Motor neuron (in vitro differentiated cells): Measurements from ENCODE around the gene HABP4. TPM values are rescaled to one million over a fixed set of nuclear protein-coding genes. Genes with fewer than 3 reads are reported as not detected.

Experiments
- ATAC-seq, 8 experiments: fragments of 200-7000 bp; cut with Tn5 transposase; replicated peaks in 6 of 8; 2 replicates each; pipeline ENCODE4 v1.8.0; 2021; ENCODE audit warnings: mild to moderate bottlenecking in 8 of 8, moderate library complexity in 8 of 8
- H3K27ac ChIP-seq, 2 donors: fragments of 250-450 bp; sonication (Bioruptor Pico); 2 replicates each; pipeline ENCODE4 v1.9.0; 2021; ENCODE audit warnings: antibody characterized with exemption in 2 of 2, mild to moderate bottlenecking in 2 of 2, moderate library complexity in 1 of 2
- H3K4me1 ChIP-seq, 2 donors: fragments of 250-450 bp; sonication (Bioruptor Pico); replicated peaks in 1 of 2; 2 replicates each; pipeline ENCODE4 v1.6.1; 2021; ENCODE audit warnings: antibody characterized with exemption in 2 of 2, mild to moderate bottlenecking in 2 of 2, moderate library complexity in 1 of 2
- H3K4me3 ChIP-seq, 5 donors: fragments of 250-450 bp; sonication (Bioruptor Pico); 2 replicates each; pipeline ENCODE4 v1.9.0; 2021; ENCODE audit warnings: antibody characterized with exemption in 5 of 5, mild to moderate bottlenecking in 5 of 5, moderate library complexity in 4 of 5
- WGBS, 10 experiments: fragments of 450-650 bp; shearing (Covaris generic); methylation state at CpG; one replicate each; pipeline ENCODE4 v1.0.0; 2022; 5-methylcytosine and 5-hydroxymethylcytosine counted together
- in situ Hi-C, 9 experiments: fragments of 400-800 bp; cut with MboI; loops; one replicate each; pipeline ENCODE4 v1.15.0; 2021; ENCODE audit warnings: low sequenced_read_pairs in 9 of 9, low pct_unique_long_range_greater_than_20kb in 2 of 9; ENCODE audit not compliant: unreplicated experiment in 9 of 9
- total RNA-seq, 8 experiments: library from RNA; unstranded; fragments of 300-600 nt; gene quantifications; 2 replicates each; pipeline versions ENCODE4 v1.2.3 to v1.2.4, GENCODE V29; 2022

The HABP4 gene
- total RNA-seq, 8 experiments from 2014 or later = 4.0 to 30.2 (median 24.0) TPM

DNA sequence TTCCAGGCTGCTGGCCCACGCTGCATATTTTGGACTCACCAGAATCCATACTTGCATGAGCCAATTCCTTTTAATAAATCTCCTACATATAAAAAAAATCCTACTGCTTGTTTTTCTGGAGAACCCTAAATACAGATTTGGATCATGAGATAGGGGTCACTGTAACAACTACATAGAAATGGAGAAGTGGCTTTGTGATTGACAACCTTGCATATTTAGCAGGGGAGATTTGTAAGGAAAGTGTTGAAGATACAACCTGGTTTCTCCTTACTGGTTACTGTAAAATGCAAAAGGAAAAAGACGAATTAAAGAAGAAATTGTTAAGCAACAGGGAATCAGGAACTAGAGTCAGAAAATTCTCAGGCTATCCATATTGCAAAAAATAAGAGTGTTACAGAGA, 74.8 kb downstream of the HABP4 start:
- H3K4me3 ChIP-seq = no peak overlapping the region
- WGBS, 10 experiments = 50 to 100% (median 93%) methylated on average over 1 to 2 of the region's 2 CpGs; no CpG with 5 or more reads in 2 of the 10 experiments
- no peak overlapping the region for H3K27ac ChIP-seq
- no peaks in the 10 kb centered on the region for H3K4me1 ChIP-seq
- in situ Hi-C loops = no loop called here
- ATAC-seq = no peak

- Histone ChIP-seq H3K4me3 (no peak overlapping the region), H3K27ac (no peak overlapping the region), H3K4me1 (no peaks in the 10 kb centered on the region)
- ATAC-seq = no peak
- in situ Hi-C loops = no loop called here
These were observed 82.2 kb downstream of the HABP4 start for GRCh38 chr9:96532173-96532572.

DNA sequence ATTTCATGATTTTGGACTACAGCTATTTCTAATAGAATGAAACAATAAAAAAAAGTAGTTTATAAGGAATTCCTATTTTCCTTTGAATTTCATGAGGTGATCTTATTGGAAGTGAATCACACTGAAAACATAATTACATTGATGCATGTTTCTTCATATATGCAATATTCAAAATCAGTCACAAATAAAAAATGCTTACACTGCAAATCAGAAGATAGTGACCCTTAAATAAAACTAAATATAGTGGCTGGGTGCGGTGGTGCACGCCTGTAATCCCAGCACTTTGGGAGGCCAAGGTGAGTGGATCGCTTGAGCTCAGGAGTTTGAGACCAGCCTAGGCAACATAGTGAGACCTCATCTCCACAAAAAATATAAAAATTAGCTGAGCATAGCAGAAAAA, 90.1 kb downstream of the HABP4 start:
- WGBS, 10 experiments = 80 to 100% (median 96%) methylated on average over 1 to 3 of the region's 3 CpGs; no CpG with 5 or more reads in 2 of the 10 experiments

More for the DNA sequence above, 90.1 kb downstream of the HABP4 start:
- H3K4me3 ChIP-seq = no peak overlapping the region
- ATAC-seq = no peak
- H3K27ac ChIP-seq = no peak overlapping the region
- no peaks in the 10 kb centered on the region for H3K4me1 ChIP-seq
- in situ Hi-C loops = no loop called here

Other genes starting within 250 kb of the HABP4 start
- gene HSD17B3, start 148.0 kb upstream of the HABP4 start, total RNA-seq = 1 to 10 TPM in 4 of 8 experiments, under 1 TPM in 3, not detected in 1; 0.33 to 3.4 (median 1.2) TPM
- gene SLC35D2, start 66.5 kb upstream of the HABP4 start, total RNA-seq = 10 to 100 TPM; 10.6 to 38.1 (median 24.0) TPM
- gene ZNF367, start 31.8 kb upstream of the HABP4 start, total RNA-seq = 10 to 100 TPM in 2 of 8 experiments, 1 to 10 TPM in 5, under 1 TPM in 1; 0.25 to 10.9 (median 1.8) TPM
- 10 to 100 TPM in 6 of 8 experiments, 1 to 10 TPM in 2; 1.9 to 28.0 (median 14.5) TPM for gene CDC14B, start 169.7 kb downstream of the HABP4 start, total RNA-seq
- gene PRXL2C, start 205.1 kb downstream of the HABP4 start, total RNA-seq = 10 to 100 TPM in 2 of 8 experiments, 1 to 10 TPM in 6; 1.7 to 11.0 (median 3.6) TPM